GM08714 (cell line): Measurements from ENCODE around the gene ASPM.

Experiments used
- H3K4me3 ChIP-seq: fragments of 200-500 bp; sonication (Bioruptor generic); 2 replicates; pipeline ENCODE4 v1.5.1; 2014; ENCODE audit warnings: mild to moderate bottlenecking, low read length, inconsistent platforms
- ZNF274 ChIP-seq: IDR thresholded peaks from 2 replicates; pipeline ENCODE4 v1.6.1; 2012; ENCODE audit warnings: mild to moderate bottlenecking, low read depth, low read length

Gene ASPM

DNA sequence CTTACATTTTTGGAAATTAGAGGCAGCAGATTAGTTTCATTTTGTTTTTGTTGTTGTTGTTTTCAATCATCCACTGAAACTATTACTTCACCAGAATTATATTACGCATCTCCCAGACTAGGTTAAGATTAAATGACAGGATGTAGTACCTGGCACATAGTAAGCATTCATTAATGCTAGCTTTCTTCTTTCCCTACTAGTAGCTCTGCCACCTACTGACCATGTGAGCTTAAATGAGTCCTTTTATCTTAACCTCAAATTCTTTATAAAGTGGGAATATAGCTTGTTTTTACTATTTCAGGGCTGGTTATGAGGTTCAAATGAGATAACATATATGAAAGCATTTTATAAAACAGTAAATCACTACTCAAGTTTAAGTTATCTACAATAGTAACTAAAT lies 10.2 kb upstream of the ASPM start:
- no peak for TF ChIP-seq ZNF274
- H3K4me3 ChIP-seq = no peak overlapping the region

DNA sequence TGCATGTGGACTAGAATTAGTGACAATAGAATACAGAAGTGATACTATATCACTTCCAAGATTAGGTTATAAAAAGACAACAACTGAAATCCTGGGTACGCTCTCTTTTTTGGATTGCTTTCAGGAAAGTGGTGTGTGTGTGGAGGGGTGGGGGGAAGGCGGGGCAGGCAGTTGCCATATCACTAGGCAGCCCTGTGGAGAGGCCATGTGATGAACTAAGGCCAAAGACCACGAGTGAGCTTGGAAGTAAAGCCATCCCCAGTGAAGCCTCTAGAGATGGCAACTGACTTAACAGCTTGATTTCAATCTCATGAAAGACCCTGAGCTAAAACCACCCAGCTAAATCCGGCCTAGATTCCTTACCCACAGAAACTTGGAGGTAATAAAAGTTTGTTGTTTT lies 6.2 kb upstream of the ASPM start:
- no peak overlapping the region for H3K4me3 ChIP-seq
- TF ChIP-seq ZNF274 = no peak

DNA sequence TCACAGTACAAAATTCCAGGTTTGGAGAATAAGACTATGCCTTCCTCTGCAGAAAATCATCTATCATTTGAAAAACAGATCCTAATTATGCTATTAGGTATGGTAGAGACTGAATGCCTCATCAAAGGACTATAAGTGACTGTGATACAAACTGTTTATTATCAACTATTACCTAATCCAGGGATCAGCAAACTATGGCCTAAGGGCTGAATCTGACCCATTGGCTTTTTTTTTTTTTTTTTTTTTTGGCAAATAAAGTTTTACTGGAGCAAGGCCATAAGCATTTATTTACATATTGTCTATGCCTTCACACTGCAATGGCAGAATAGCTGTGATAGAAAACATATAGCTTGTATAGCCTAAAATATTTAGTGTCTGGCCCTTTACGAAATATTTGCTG lies 4.7 kb upstream of the ASPM start:
- TF ChIP-seq ZNF274 = no peak
- no peak overlapping the region for H3K4me3 ChIP-seq

DNA sequence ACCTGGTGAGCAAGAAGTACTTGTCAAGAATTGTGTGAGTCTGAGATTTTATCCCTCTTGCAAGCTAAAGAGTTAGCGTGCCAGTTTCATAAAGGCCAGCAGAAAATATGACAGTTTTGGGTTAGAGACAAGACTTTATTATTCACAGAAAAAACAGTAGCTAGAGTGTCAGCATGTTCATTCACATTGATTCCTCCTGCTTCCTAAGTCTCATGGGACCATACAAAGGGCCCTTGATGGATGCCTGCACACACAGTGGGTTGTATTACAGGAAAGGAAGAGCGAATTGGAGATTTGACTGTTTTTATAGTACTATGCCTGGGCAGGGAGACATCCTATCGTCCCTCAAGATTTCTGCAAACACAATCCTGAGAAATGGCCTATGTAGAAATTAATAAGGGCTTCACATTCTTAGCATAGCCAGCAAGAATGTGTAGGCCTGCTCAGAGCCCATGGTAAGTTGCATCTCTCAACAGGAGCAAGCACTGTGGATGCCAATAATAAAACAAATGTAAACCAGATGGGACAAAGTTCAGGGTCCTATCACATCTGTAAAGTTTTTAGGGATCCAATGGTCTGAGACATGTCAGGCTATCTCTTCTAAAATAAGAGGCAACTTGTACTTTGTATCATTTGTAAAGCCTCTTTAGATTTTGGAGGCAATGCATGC lies 4.0 kb upstream of the ASPM start:
- TF ChIP-seq ZNF274 = no peak
- no peak overlapping the region for H3K4me3 ChIP-seq

DNA sequence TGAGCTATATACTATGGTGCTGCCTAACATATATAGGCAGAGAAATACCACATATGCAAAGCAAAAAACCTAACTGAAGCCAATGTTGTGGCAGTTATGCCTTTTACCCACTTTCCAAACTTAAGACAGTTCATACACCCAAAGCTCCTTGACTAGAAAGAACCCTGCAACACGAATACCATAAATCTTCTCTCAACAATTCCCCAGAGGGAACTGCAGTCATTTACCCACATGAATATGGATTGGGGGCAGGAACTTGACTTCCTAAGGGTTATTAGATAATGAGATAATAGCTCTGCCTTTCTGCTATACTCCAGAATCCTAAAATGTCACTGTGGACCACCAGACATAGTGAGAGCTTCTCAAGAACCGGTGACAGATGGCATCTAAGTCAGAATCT lies 2.9 kb upstream of the ASPM start:
- TF ChIP-seq ZNF274 = no peak
- H3K4me3 ChIP-seq = no peak overlapping the region

DNA sequence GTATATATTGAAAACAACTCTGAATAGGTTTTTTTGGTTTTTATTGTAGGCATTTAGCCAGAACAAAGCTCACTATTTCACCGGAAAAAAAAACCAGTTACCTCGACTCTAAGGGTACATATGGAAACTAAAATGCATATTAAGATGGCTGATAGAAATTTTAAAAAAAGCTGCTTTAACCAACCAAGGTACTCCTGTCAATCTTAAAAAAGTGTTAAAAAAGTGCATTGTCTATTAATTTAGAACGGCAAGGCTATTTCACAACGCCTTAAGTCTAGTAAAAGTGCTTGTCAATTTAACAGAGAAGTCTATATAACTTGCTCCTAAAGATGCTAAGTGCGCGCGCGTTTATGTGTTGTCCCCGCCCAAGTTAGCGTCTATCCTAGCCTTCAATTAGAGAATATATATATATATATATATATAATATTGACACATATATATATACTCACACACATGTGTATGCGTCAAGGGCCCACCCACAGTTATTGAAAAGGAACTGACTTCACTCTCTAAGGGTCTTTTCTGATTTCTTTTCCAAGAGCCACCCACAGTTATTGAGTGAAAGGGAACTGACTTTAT lies 934 bp downstream of the ASPM start:
- no peak for TF ChIP-seq ZNF274
- H3K4me3 ChIP-seq = peak overlapping the region; percentile 85

DNA sequence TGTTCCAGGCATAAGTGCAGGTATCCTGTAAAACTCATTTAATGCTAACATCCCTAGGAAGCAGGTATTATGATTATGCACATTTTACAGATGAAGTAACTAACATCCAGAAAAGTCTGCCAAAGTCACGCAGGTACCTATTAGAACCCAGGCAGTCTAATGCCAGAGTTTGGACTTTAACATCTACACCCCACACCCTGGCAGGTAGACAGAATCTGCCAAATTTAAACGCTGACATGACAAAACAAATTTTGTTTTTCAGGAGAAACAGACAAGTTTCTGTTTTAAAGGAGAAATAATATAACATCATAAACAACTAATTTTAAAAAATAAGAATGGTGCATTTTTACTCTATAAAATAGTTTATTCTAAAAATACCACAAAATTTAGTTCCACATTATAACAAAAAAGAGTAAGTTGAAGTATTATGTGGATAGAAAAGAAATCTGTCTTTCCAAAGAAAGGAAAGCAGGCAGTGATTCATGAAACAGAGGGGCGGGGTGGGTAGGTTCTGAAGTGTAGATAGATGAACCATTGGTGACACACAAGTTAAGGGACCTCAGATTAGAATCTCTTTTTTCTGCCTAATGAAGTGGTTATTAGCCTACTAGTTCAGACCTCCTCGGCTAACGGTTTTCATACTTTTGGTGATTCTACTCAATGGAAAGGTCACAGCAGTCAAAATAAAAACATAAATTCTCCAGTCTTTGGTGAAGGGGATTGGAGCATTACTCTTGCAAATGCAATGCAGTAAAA lies 1.7 kb downstream of the ASPM start:
- H3K4me3 ChIP-seq = peak overlapping the region; percentile 85
- TF ChIP-seq ZNF274 = no peak

DNA sequence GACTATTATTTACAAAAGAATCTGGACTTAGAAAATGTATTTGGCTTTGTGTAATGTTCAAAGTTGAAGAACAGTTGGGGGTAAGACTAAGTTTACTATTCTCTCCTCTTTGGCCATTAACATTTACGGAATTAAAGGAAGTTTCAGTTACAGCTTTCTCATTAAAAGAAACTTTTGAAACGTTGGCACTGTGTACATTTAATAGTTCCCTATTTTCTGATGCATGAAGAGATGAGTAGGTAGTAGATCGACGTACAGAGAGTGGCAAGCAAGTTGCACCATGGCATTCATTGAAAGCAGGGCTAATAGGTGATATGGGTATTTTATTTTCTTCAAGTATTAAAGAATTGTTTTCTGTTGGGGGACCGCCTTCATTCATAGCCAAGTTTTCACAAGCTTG lies 3.2 kb downstream of the ASPM start:
- no peak for TF ChIP-seq ZNF274

DNA sequence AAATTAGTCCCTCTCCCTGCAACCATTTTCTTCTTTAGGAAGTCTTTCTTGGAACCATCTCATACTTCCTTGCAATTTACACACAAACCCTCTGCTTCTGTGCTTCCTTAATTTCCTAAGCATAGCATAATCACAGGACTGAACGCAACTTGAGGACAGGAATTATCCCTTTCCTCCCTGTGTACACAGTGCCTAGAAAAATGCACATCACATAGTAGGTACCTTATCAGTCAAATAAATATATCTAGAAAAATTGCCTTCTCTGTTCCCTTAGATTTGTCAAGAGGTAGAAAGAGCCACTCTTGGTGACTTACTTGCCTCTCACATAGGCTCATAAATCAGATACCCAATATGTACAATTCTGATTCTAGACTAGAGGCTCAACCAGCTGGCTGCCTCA lies 4.9 kb downstream of the ASPM start:
- TF ChIP-seq ZNF274 = no peak
- H3K4me3 ChIP-seq = no peak overlapping the region

More for the DNA sequence above, 3.2 kb downstream of the ASPM start:
- no peak overlapping the region; the same call in 1 of the 2 replicates for H3K4me3 ChIP-seq

DNA sequence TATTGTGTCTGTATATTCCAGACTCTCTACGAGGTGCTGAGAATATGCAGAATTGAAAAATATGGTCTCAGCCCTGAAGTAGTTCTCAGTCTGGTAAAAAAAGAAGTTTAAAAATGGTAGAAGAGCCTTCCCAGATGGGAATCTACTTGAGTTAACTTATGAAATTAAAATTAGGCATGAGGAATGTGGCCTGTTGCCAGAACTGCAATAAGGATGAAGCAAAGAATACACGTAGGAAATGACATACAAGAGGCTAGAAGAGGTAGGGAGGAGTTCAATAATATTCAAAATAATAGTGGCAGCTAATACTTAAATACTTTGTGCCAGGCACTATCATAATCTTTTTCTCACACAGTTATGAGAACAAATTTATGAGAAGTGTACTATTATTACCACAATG lies 6.3 kb downstream of the ASPM start:
- H3K4me3 ChIP-seq = no peak overlapping the region
- no peak for TF ChIP-seq ZNF274

DNA sequence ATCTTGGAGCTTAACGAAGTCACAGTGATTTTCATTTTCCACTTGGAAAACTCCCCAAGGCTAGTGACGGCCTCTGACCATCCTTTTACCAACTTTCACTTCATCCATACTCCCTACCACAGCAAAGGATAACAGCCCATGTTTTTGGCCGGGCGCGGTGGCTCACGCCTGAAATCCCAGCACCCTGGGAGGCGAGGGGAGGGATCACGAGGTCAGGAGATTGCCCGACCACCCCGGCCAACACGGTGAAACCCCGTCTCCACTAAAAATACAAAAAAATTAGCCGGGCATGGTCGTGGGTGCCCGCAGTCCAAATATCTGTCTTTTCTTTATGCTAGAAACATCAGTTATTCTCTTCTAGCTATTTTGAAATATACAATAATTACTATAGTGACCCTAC lies 7.3 kb downstream of the ASPM start:
- TF ChIP-seq ZNF274 = no peak
- no peak overlapping the region for H3K4me3 ChIP-seq

DNA sequence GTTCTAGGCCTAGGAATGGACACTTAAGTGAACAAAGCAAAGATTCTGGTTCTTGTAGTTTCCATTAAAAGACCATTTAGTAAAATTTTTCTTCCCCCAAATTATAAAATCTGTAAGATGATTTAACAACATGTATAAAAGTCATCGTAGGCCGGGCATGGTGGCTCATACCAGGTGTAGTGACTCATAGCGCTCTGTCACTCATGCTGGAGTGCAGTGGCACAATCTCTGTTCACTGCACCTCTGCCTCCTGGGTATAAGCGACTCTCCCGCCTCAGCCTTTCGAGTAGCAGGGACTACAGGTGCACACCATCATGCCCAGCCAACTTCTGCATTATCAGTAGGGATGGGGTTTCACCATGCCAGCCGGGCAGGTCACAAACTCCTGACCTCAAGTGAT lies 9.1 kb downstream of the ASPM start:
- no peak overlapping the region for H3K4me3 ChIP-seq
- TF ChIP-seq ZNF274 = no peak

DNA sequence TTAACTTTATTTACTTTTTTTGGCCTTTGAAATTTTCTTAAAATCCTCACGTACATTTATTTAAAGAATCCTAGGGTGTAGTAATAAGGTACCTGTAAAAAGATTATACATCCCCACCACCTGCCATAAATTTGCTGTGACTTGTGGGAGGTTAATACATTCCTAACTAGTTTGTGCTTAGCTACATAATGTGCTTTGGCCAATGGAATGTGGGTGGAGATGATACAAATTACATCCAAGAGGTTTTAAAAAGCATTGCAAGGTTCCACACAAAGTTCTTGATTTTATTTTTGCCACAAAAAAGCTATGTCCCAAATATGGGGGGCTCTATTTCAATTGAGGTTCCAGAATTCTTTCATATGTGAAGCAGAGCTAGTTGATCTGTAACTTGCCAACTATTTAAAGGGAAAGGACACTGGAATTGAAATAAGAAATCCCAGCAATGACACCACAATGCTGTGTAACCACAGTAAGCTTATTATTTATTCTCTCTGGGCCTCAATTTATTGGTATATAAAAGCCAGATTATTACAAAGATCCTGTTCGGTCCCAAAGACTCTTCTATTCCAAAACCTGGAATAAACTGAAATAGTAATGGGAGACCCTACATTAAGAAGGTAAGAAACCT lies 15.7 kb downstream of the ASPM start:
- TF ChIP-seq ZNF274 = no peak
- H3K4me3 ChIP-seq = no peak overlapping the region

DNA sequence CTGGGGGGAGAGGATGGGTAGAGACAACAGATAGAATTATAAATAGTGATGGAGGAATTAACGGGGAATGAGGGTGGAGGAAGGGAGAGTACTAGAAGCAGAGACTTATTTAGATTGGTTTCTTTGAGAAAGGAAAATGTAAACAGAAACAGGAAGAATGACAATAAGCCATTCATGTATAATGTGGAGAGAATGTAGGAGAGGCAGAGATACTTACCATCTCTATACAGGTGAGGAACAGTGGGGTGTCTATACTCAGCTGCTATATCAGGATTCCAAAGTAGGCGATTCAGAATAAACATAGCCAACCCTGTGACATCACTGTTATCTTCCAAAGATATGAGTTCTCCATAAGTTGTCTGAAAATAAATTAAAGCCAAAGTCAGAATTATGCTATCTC lies 16.8 kb downstream of the ASPM start:
- TF ChIP-seq ZNF274 = no peak
- H3K4me3 ChIP-seq = no peak overlapping the region

DNA sequence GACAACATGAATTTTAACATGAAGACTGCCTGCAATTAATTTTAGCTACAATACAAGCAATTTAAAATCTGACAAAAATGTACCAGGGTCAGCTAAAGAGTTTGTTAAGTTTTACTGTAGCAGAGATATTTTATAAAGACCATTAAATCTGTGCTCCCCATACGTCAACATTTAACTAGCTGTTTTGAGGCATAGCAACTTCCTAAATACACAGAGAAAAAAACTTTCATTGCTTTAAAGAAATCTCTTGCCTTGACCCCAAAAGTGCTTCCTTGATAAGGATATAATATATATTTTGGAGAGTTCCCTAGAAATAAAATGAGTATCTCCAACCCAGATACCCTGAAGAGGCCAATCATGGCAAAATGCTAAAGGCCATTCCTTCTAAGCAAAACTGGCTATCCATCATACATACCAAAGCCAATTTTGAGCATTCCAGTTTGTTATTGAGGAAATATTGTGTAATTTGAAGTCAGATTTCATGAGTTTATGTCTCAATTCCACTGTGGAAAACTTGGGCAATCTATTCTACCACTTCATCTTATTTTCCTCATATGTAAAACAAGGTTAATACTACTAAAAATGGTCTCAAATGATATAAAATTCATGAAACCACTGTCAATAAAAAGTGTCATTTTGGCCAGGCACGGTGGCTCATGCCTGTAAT lies 19.1 kb downstream of the ASPM start:
- no peak overlapping the region for H3K4me3 ChIP-seq
- TF ChIP-seq ZNF274 = no peak
